Panc1 (cell line): ENCODE results near the gene WDR77. TPM values are rescaled to one million over a fixed set of nuclear protein-coding genes. Genes with fewer than 3 reads are reported as not detected.

ENCODE experiments used
- ATAC-seq: fragments of 200-7000 bp; cut with Tn5 transposase; 2 replicates; pipeline ENCODE4 v1.9.1; 2020; ENCODE audit warnings: mild to moderate bottlenecking, moderate library complexity
- BruUV-seq: library from RNA; stranded (reverse); fragments of 400-500 nt; replicated peaks from 2 replicates; lab custom pipeline; 2021; lab: Mats Ljungman, UMichigan
- CTCF ChIA-PET: fragments of 300-600 bp; sonication (Branson Sonifier 250); formaldehyde crosslinking; loops from one replicate; lab custom pipeline; 2022; ENCODE audit warnings: antibody characterized with exemption; lab: Charles Lee
- POLR2A ChIA-PET: fragments of 300-600 bp; sonication (Branson Sonifier 250); formaldehyde crosslinking; loops from one replicate; lab custom pipeline; 2022; ENCODE audit warnings: antibody characterized with exemption; lab: Charles Lee
- DNase-seq: peaks from one replicate; pipeline ENCODE4 v3.0.0-alpha.2; 2010; ENCODE audit warnings: low read depth, low spot score
- H3K27ac ChIP-seq: 2 replicates; pipeline ENCODE4 v1.5.1; 2011; ENCODE audit warnings: mild to moderate bottlenecking, low read length, inconsistent platforms
- H3K27me3 ChIP-seq: fragments of 200-500 bp; sonication (Bioruptor generic); 2 replicates; pipeline ENCODE4 v1.6.0; 2014; ENCODE audit warnings: low read length, inconsistent platforms; ENCODE audit not compliant: control insufficient read depth, insufficient read depth
- H3K36me3 ChIP-seq: fragments of 200-500 bp; sonication (Bioruptor generic); 2 replicates; pipeline ENCODE4 v1.5.1; 2014; ENCODE audit warnings: inconsistent platforms, mild to moderate bottlenecking, low read length, moderate library complexity; ENCODE audit not compliant: control insufficient read depth, insufficient read depth
- H3K4me1 ChIP-seq: 2 replicates; pipeline ENCODE4 v1.5.1; 2011; ENCODE audit warnings: inconsistent platforms, mild to moderate bottlenecking, low read length, moderate library complexity; ENCODE audit not compliant: control insufficient read depth, insufficient read depth
- H3K4me3 ChIP-seq, 2 experiments: 2 replicates each; pipeline ENCODE4 v1.5.1; 2011 to 2012; ENCODE audit warnings: low read depth in 2 of 2, low read length in 2 of 2, mild to moderate bottlenecking in 2 of 2, inconsistent platforms in 1 of 2, moderate library complexity in 1 of 2
- H3K9me3 ChIP-seq: fragments of 200-500 bp; sonication (Bioruptor generic); 2 replicates; pipeline ENCODE4 v1.5.1; 2014; ENCODE audit warnings: low read depth, mild to moderate bottlenecking, inconsistent platforms, low read length, moderate library complexity; ENCODE audit not compliant: control insufficient read depth, insufficient read depth
- CTCF ChIP-seq: fragments of 450-650 bp; IDR thresholded peaks from 2 replicates; pipeline ENCODE4 v1.5.1; 2017; ENCODE audit warnings: mild to moderate bottlenecking
- POLR2AphosphoS5 ChIP-seq: IDR thresholded peaks from 2 replicates; pipeline ENCODE4 v1.6.1; 2012; ENCODE audit warnings: mild to moderate bottlenecking, low read depth, low read length, moderate library complexity
- REST ChIP-seq, 2 experiments: IDR thresholded peaks; 2 replicates each; pipeline ENCODE4 v1.6.1; 2011 to 2012; ENCODE audit warnings: low read depth in 2 of 2, control low read depth in 1 of 2, low read length in 1 of 2, mild to moderate bottlenecking in 1 of 2, moderate library complexity in 1 of 2; ENCODE audit not compliant: insufficient read depth in 1 of 2
- SIN3A ChIP-seq: IDR thresholded peaks from 2 replicates; pipeline ENCODE4 v1.6.1; 2012; ENCODE audit warnings: low read depth, mild to moderate bottlenecking, low read length, moderate library complexity, borderline replicate concordance; ENCODE audit not compliant: insufficient read depth
- TCF7L2 ChIP-seq: IDR thresholded peaks from 2 replicates; pipeline ENCODE4 v1.6.1; 2011; ENCODE audit warnings: mild to moderate bottlenecking, low read depth, low read length, inconsistent platforms
- in situ Hi-C: cut with HindIII; loops from 2 replicates; pipeline ENCODE4 v1.10.0; 2016; ENCODE audit warnings: low sequenced_read_pairs, low pct_unique_long_range_greater_than_20kb
- intact Hi-C: fragments of 100-400 bp; cut with micrococcal nuclease; formaldehyde crosslinking; loops from one replicate; pipeline ENCODE4 v1.10.0; 2022; ENCODE audit not compliant: unreplicated experiment
- total RNA-seq: library from RNA; stranded (reverse); gene quantifications from one replicate; pipeline ENCODE4 v1.2.1, GENCODE V29; 2021; ENCODE audit not compliant: unreplicated experiment

WDR77 gene
- total RNA-seq, 1 experiment from 2014 or later, result 49.9 TPM

GRCh38 chr1:111392042-111392441, 57.0 kb downstream of the WDR77 start:
- H3K27me3 ChIP-seq, result no peaks in the 10 kb centered on the region
- H3K4me1 ChIP-seq, result no peaks in the 10 kb centered on the region
- intact Hi-C loops, result no loop called here
- DNase-seq (no peak), ATAC-seq (no peak)
- in situ Hi-C loops, result no loop called here
- no peak overlapping the region for H3K4me3 ChIP-seq
- H3K27ac ChIP-seq, result no peak overlapping the region
- no TSS peak for BruUV-seq
- TF ChIP-seq POLR2AphosphoS5, result no peak
- no peak for TF ChIP-seq CTCF
- no peak for TF ChIP-seq TCF7L2
- no peak for TF ChIP-seq REST (IDR thresholded peaks at IDR 0.05; ENCODE audit: insufficient read depth in 1 of 2, low read depth in 2 of 2, low read length in 1 of 2)
- TF ChIP-seq SIN3A, result no peak
- no peaks in the 10 kb centered on the region for H3K9me3 ChIP-seq
- CTCF ChIA-PET, result no interaction called here
- H3K36me3 ChIP-seq, result no peaks in the 10 kb centered on the region
- POLR2A ChIA-PET, result no interaction called here

Other genes with a start within 250 kb of the WDR77 start
- 10.4 TPM for gene DENND2D, start 248.6 kb downstream of the WDR77 start, total RNA-seq
- gene CHI3L2, start 221.5 kb downstream of the WDR77 start, total RNA-seq, result 0.77 TPM
- gene CHIA, start 158.4 kb downstream of the WDR77 start, total RNA-seq, result not detected
- gene OVGP1, start 21.5 kb downstream of the WDR77 start, total RNA-seq, result 0.98 TPM
- gene ATP5PB, start 208 bp upstream of the WDR77 start, total RNA-seq, result 178 TPM
- 0.41 TPM for gene C1orf162, start 24.7 kb upstream of the WDR77 start, total RNA-seq
- not detected for gene ADORA3, start 54.4 kb upstream of the WDR77 start, total RNA-seq
- not detected for gene TMIGD3, start 54.4 kb upstream of the WDR77 start, total RNA-seq
- 37.1 TPM for gene RAP1A, start 170.5 kb upstream of the WDR77 start, total RNA-seq